A673 (cell line): Measurements from ENCODE around the gene GRAMD2B.

Source experiments
- EZH2 ChIP-seq: fragments of 200-600 bp; sonication (generic); IDR thresholded peaks from 2 replicates; pipeline ENCODE4 v1.6.1; 2017; ENCODE audit warnings: borderline replicate concordance, low read depth, mild to moderate bottlenecking, mixed read lengths, antibody characterized with exemption, low read length; ENCODE audit not compliant: poor library complexity, severe bottlenecking
- TF ChIP-seq, protein P1 (sequence below): fragments of 300-800, 200-600 bp; sonication (generic); conservative IDR thresholded peaks from 2 replicates; pipeline ENCODE4 v1.5.1; 2017; ENCODE audit warnings: low read depth, mild to moderate bottlenecking, antibody characterized with exemption, low read length, moderate library complexity, mixed read lengths

GRCh38 chr5:126534553-126534952, 111.3 kb downstream of the GRAMD2B start:
- TF ChIP-seq, protein P1, sequence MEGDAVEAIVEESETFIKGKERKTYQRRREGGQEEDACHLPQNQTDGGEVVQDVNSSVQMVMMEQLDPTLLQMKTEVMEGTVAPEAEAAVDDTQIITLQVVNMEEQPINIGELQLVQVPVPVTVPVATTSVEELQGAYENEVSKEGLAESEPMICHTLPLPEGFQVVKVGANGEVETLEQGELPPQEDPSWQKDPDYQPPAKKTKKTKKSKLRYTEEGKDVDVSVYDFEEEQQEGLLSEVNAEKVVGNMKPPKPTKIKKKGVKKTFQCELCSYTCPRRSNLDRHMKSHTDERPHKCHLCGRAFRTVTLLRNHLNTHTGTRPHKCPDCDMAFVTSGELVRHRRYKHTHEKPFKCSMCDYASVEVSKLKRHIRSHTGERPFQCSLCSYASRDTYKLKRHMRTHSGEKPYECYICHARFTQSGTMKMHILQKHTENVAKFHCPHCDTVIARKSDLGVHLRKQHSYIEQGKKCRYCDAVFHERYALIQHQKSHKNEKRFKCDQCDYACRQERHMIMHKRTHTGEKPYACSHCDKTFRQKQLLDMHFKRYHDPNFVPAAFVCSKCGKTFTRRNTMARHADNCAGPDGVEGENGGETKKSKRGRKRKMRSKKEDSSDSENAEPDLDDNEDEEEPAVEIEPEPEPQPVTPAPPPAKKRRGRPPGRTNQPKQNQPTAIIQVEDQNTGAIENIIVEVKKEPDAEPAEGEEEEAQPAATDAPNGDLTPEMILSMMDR: no peak
- TF ChIP-seq EZH2: no peak
